GM15510 (cell line): ENCODE results near the gene FAM162A.
A peak's percentile ranks its signal among the peaks of the same experiment; 100 is the strongest.

ENCODE experiments used
- POLR2A ChIP-seq: IDR thresholded peaks from 3 replicates; pipeline ENCODE4 v1.6.1; 2011; ENCODE audit warnings: borderline replicate concordance; ENCODE audit not compliant: insufficient read length; ENCODE audit errors: extremely low read depth

FAM162A gene, protein sequence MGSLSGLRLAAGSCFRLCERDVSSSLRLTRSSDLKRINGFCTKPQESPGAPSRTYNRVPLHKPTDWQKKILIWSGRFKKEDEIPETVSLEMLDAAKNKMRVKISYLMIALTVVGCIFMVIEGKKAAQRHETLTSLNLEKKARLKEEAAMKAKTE

DNA sequence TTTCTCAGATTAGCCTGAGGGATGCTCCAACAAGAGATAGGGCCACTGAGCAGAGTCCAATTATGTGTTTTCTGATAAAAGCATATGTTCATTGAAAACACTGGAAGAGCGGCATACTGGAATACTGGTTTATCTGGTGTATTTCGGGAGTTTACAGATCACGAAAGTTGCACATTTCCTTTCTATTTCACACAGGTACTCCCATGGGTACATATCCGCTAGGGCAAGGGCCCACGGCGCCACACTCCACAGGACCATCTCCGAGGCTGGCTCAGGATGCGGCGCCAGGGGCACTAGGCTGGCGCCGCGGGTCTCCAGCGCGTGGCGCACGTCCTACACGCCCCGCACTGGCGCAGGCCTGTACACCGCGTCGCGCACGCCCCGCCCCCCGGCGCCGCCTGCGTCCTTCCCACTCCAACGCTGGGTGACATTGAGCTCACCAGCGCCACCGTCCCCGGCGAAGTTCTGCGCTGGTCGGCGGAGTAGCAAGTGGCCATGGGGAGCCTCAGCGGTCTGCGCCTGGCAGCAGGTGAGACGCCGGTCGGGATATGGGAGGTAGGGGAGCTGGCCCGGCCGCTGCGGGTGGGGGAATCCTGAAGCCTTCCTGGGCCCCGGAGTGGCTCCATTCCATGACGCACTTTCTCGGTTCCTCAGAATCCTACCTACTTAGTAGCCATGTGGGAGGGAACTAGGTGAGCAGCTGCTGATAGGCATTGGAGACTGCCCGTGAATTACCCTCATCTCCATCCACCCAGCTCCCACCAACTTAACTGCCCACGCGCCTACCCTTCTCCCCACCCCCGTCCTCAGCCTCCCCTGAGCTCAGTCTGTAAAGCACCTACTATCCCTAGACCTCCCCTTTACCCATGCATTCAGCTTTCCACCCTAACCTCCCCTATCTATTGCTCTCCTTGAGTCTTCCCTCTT, at the start of gene FAM162A:
Gene FAM162A (plus strand): TSS at position 412 of the 927 bp plus-strand sequence. CDS start 84 bp downstream, at position 496.
- peak; percentile 91 for TF ChIP-seq POLR2A

DNA sequence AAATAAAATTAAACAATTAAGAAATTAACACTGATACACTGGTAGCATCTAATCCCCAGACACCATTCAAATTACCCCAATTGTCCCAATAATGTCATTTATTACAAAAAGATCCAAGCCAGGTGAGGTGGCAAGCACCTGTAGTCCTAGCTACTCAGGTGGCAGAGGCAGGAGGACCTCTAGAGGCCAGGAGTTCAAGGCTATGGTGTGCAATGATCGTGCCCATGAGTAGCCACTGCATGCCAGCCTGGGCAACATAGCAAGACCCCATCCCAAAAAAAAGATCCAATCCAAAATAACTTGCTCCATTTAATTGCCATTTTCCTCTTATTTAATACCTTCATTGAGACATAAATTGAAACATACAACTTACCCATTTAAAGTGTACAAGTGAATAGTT, 41.2 kb upstream of the FAM162A start:
- TF ChIP-seq POLR2A, result no peak

DNA sequence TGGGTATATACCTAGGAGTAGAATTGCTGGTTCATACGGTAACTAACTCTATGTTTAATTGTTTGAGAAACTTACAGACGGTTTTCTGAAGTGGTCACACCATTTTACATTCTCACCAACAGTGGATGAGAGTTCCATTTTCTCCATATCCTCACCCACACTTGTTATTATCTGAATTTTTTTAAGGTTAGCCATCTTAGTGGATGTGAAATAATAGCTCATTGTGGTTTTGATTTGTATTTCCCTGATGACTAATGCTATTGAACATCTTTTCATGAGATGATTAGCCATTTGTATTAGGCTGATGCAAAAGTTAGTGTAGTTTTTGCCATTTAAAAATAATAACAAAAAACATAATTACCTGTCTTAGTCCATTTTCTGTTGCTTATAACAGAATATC, 40.3 kb upstream of the FAM162A start:
- no peak for TF ChIP-seq POLR2A

DNA sequence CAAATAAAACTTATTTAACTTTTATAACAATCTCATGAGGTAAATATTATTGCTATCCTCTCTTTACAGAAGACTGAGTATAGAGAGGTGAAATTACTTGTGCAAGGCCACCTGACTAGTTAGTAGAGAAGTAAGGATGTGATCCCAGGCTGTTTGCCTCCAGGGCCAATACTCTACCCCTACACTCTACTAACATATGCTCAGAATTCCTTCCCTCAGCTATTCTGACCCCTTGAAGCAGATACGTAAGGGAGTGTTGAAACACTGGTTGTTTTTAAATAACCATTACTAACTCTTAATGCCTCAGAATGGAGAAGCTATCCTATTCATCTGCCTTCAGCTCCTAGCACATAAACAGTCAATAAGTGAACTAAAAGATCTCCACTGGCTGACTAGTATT, 34.8 kb upstream of the FAM162A start:
- no peak for TF ChIP-seq POLR2A

DNA sequence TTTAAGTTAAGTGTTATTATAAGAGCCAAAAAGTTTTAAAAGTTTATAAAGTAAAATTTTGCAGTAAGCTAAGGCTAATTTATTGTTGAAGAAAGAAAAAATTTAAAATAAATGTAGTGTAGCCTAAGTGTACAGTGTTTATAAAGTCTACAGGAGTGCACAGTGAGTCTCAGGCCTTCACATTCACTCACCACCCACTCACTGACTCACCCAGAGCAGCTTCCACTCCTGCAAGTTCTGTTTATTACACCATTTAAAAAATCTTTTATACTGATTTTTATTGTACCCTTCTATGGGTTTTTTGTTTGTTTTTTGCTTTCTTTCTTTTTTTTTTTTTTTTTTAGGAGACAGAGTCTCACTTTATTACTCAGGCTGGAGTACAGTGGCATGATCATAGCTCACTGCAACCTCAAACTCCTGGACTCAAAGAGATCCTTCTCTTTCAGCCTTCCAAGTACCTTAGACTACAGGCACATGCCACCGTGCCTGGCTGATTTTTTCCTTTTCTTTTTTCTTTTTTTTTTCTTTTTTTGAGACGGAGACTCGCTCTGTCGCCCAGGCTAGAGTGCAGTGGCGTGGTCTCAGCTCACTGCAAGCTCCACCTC, 33.1 kb upstream of the FAM162A start:
- no peak for TF ChIP-seq POLR2A

DNA sequence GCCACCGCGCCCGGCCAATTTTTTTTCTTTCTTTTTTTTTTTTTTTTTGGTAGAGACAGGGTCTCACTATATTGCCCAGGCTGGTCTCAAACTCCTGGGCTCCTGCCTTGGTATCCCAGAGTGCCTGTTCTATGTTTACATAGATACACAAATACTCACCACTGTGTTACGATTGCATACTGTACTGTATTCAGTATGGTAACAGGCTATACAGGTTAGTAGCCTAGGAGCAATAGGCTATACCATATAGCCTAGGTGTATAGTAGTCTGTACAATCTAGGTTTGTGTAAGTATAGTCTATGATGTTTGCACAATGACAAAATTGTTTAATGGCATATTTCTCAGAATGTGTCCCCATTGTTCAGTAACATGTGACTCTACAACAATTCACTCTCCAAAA, 32.4 kb upstream of the FAM162A start:
- TF ChIP-seq POLR2A, result no peak

DNA sequence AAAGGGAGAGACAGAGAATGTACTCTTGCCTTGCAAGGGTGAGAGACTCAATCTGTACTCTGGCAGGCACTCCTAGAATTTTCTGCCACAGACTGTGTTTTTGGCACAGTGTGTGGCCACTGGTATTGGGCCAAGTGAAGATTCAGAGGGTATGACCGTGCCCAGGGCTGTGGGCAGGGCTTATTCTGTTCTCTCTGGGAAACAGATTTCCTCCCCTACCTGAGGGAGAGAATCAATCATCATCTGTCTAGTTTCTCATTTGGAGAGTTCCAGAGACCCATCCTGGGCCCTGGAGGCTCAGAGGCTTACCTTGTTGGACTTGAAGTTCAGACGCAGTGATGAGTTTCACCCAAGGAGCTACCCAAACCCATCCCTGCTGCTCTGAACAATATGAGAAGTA, 30.8 kb upstream of the FAM162A start:
- no peak for TF ChIP-seq POLR2A

DNA sequence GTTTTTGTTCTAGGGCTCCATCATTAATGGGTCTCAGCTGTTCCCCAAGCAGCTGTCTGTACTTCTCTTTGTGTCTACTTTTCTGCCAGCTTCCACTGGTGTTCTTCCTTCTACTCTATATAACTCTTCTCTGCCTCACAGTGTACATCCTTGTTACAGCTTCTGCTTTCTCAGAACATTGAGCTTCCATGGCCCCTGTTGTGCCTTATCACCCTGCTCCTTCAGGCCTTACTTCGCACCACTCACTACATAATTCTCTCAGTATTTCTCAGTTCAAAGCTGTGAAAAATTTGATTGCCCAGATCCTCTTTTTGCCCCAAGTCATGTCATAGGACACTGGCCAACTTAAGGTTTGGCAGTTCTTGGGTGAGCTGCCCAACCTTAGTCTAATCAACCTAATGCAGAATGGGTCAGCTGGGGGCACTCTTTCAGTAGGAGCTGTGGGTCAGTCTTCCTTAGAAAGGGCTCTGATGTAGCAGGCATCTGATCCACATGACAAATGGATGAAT, 30.0 kb upstream of the FAM162A start:
- no peak for TF ChIP-seq POLR2A

DNA sequence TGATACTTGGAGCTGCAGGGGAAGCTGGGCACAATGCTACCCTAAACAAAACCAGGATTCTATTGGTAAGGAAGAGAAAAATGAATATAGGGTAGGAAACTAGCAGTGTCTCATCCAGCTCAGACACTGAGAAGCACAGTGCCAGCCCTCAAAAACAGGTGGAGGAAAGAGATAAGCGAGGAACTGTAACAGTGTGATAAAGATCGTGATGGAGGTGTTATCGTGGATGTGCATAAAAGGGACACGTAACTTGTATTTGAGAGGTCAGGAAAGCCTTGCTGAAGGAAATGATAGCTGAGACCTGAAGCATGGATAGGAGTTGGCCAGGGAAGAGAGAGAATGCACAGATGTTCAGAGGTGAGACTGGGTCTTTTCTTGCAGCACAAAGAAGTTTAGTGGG, 28.4 kb upstream of the FAM162A start:
- no peak for TF ChIP-seq POLR2A

DNA sequence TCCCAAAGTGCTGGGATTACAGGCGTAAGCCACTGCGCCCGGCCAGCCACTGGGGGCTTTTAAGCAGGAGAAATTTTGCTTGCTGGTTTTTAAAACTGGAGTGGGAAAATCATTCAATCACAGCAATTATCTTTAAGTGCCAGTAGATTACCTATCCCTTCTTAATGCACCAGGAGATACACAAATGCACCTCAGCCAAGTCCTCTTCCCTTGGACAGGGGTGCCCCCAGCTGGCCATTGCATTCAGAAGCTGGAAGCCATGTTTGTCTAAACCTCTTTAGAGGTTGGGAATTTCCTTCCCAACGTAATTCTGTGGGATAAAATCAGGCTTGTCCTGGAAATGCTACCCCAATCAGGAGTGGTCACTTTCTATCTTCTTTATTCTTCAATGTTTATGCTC, 27.6 kb upstream of the FAM162A start:
- no peak for TF ChIP-seq POLR2A

DNA sequence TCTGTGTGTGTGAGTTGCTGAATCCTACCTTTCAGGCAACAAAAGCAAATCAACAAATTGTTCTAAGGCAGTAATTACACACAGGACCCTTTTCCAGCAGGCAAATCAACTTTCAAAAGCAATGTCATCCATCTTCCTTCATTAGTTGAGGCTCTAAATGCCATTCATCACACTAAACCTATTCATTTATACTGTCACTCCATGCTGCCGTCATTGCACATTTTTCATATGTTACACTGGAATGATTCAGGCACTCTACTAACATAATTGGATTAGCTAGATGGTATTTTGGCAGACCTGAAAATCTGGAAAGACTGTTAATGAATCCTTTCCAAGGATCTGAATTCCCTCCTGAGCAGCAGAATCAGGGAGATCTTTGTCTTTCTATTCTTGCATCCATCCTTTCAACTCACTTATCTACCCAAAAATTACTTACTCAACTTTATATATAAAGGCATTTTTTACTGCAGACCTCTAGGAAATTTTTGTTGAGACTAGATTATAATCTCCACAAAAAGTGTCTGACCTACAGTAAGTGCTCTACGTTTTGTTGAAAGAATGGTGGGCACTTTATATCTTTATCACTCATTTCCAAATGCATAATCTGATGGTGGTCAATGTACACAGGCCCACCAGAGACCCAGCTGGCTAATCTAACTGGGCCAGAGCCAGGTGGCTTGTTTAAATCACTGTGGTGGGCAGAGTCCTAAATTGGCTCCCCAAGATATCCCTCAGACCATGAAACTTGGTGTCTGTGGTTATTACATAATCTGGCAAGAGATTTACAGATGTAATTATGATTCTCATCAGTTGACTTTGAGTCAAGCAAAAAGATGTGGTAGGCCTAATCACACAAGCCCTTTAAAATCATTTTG, 25.9 kb upstream of the FAM162A start:
- no peak for TF ChIP-seq POLR2A

DNA sequence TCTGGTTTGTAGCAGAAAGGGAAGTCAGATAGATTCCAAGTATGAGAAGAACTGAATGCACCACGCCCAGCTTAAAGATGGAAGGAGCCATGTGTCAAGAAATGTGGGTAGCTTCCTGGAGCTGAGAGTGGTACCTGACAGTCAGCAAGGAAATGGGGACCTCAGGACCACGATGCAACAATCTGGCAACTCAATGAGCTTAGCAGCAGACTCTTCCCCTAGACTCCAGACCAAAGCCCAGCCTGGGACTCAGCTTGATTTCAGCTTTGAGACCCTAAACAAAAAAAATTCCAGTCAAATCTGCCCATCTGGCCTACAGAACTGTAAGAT, 25.3 kb upstream of the FAM162A start:
- no peak for TF ChIP-seq POLR2A

DNA sequence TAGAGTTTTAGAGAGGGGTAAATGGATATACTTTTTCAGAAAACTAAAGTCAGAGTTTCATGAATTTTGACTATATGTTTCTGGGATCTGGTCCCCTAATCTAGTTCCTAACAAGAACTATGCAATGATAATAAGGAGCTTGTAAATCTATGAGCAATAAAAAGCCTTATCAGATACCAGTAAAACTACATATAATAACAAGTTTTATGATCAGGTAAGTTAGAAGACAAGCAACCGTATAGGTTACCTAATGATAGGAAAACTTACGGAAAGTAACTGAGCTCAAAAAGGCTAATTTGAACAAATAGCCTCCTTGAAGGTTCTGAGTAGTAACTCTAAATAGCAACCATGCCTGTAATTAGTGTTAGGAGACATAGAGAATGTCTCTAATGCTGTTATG, 22.0 kb upstream of the FAM162A start:
- TF ChIP-seq POLR2A, result no peak

DNA sequence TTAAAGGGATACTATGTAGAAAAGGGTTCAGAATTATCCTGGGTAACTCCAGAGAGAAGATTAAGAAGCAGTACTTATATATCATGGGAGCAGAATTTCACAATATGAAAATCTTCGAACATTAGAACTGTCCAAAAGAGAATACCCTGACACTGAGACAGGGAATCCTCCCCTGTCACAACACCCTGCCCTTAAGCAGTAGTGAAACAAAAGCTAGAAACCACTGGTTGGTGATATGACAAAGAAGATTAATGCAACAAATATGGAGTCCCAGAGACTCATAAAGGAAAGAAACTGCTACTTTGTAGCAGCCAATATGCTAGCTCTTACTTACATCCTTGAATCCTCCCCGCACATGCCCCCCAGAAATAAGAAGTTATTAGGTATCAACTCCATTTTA, 19.5 kb upstream of the FAM162A start:
- no peak for TF ChIP-seq POLR2A

DNA sequence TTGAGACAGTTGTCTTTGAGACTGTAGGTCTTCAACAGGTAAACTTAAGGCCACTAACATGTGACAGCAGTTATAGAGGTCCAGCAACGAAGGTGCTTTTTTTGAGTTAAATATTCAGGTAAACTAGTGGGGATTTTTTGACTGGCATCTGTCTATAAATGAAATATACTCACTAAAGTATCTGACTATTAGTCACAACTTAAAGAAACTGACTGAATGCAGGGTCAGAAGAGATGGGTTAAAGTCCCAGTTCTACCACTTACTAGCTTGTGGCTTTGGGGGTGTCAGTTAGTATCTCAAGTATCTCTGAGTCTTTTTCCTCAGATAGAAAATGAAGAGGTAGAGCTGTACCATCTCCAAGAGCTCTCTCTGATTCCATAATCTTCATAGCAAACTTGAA, 18.9 kb upstream of the FAM162A start:
- TF ChIP-seq POLR2A, result no peak
